HG02588 (cell line): Measurements from ENCODE around the gene KDM2B.
"Not testable (repeated sequence)": the region's sequence is repeated elsewhere in the genome, so short reads cannot be mapped to it uniquely, and the experiment has no call there.

Experiments used
- ATAC-seq: cut with Tn5 transposase; IDR thresholded peaks from one replicate; pipeline ENCODE4 v1.9.1; 2021; ENCODE audit warnings: mild to moderate bottlenecking, moderate library complexity; ENCODE audit not compliant: unreplicated experiment

The KDM2B gene

DNA sequence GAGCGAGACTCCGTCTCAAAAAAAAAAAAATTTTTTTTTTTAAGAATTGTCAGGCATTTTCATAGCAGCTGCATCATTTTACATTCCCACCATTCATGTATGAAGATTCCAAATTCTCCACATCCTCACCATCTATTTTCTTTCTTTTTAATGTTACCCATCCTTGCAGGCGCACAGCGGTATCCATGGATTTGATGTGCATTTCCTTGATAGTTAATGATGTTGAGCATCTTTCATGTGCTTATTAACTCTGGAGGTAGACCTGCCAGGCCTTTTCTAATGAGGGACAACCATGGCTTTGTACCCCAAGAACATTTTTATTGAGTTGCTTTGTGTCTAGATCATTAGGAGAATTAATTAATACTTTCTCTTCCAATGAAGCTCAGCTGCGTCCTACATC lies 182.5 kb downstream of the KDM2B start:
- no peak for ATAC-seq

DNA sequence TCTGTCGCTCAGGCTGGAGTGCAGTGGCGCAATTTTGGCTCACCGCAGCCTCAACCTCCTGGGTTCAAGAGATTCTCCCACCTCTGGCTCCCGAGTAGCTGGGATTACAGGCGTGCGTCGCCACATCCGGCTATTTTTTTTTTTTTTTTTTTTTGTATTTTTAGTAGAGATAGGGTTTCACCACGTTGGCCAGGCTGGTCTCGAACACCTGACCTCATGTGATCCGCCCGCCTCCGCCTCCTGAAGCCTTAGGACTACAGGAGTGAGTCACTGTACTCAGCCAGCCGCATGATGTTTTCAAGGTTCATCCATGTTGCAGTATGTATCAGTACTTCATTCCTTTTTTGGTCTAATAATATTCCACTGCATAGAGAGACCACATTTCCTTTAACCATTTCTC lies 183.3 kb downstream of the KDM2B start:
- ATAC-seq = no peak

DNA sequence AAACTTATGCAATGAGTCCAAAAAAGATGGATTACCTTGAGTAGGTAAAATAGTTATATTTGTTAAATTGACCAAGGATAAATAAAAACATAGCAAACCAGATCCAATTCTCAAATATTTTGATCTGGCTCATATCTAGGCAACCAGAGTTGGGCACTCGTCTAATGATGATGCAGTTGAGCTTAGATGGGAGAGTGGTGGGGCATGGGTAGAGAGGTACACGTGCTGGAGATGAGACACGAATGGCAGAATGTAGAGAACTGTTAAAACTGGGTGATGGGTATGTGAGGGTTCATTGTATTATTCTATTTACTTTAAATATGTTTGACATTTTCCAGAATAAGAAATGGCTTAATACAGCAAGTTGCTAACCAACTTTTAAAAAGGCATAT lies 188.5 kb downstream of the KDM2B start:
- ATAC-seq = no peak

DNA sequence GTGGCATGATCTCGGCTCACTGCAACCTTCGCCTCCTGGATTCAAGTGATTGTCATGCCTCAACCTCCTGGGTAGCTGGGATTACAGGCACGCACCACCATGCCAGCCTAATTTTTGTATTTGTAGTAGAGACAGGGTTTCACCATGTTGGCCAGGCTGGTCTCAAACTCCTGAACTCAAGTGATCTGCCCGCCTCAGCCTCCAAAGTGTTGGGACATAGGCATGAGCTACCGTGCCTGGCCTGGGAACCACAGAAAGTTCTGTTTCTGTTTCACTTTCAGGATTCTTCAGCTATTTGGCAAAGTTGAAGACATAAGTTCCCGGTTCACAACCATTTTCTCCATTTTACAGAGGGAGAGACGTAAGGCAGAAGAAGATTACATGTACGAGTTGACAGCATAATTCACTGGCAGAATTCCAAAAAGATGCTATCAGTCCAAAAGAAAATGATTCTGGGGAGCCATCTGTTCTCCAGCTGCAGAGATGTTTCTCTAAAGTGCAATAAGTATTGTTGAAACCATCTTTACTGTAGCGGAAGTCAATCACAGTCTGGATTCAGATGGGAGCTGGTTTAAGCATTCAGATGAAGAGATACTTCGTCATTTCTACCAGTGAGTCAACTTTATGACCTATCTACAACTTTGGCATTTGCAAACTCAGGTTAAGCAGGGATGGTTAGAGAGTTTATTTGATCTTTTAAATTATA lies 189.1 kb downstream of the KDM2B start:
- ATAC-seq = no peak

DNA sequence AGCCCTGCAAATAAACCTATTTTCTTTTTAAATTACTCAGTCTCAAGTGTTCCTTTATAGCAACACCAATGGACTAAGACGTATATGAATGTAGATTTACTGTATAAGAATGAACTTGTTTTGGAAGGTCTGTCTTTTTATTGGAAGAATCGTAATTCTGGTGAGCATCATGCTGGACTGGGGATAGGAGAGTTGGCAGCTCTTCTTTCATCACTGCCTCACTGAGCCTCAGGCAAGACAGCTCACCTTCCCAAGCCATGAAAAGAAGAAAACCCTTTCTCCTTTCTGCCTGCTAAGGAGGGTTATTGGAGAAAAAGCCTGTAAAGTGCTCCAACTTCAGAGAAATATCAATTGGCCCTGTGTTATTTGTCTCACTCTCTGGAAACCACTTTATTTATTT lies 190.0 kb downstream of the KDM2B start:
- ATAC-seq = no peak

DNA sequence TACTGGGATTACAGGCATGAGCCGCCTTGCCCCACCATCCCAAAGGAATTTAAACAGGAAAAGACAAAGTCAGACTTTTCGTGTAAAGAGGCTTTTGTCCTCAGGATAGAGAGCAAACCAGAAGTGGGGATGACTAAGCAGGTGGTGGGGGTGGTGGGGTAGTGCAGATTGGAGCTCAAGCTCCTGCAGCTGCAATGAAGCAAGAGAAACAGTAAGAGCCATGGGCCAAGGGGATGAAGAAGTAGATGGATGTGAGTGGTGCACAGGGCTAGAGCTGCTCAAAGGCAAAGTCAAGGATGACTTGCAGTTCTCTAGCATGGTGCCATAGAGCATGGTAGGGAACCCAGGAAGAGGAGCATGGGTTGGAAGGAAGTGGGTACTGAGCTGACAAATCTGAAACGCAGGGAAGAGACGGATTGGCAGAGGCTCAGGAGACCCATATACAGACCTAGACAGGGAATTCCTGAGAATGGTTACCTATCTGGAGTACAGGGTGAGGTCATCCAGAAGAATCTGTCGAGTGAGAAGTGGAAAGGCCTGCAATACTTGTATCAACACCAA lies 192.3 kb downstream of the KDM2B start:
- ATAC-seq = no peak

DNA sequence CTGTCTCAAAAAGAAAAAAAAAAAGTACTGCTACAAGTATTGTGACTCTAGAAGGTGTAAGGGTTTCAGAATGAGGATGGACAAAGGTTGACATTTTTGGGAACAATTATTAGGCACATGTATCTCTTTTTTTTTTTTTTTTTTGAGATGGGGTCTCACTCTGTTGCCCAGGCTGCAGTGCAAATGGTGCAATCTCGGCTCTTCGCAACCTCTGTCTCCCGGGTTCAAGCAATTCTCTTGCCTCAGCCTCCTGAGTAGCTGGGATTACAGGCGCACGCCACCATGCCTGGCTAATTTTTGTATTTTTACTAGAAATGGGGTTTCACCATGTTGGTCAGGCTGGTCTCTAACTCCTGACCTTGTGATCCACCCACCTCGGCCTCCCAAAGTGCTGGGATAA lies 195.9 kb downstream of the KDM2B start:
- not testable (repeated sequence) for ATAC-seq

DNA sequence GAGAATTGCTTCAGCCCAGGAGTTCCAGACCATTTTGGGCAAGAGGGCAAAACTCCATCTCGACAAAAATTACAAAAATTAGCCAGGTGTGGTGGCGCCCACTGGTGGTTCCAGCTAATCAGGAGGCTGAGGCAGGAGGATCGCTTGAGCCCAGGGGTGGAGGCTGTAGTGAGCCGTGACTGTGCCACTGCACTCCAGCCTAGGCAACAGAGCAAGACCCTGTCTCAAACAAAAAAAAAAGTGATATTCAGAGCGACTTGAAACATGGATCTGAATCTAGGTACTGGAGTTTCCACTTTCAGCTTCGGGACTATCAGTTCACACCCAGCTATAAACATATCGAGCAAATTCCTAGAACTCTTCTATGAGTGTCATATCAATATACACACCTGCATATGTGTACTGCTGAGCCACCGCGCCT lies 197.2 kb downstream of the KDM2B start:
- no peak for ATAC-seq

DNA sequence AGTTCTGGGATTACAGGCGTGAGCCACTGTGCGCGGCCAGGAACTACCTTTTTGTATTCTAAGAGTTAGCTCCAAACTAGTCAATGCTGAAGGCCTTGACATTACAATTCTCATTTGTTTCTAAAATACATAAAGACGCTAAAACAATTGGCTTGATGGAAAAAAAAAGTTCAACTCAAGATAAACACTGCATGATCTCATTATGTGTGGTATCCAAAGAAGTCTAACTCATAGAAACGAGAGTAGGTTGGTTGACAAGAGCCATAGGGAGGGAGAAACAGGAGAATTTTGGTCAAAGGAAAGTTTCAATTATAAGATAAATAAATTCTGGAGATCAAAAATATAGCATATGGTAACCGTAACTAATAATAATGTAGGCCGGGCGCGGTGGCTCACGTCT lies 200.9 kb downstream of the KDM2B start:
- ATAC-seq = no peak
